K562 (cell line): ENCODE measurements around the gene UNC13A. TPM values are rescaled to one million over a fixed set of nuclear protein-coding genes. Genes with fewer than 3 reads are reported as not detected.

Source experiments
- ATAC-seq: fragments of 200-7000 bp; cut with Tn5 transposase; 3 replicates; pipeline ENCODE4 v1.9.1; 2020; ENCODE audit warnings: moderate library complexity
- BruUV-seq: library from RNA; stranded (reverse); fragments of 400-500 nt; replicated peaks from 2 replicates; lab custom pipeline; 2021; lab: Mats Ljungman, UMichigan
- CTCF ChIA-PET: fragments of 300-600 bp; formaldehyde crosslinking; extraction: SDS; loops from one replicate; lab custom pipeline; 2021; ENCODE audit warnings: low intra/inter-chr PET ratio; lab: Yijun Ruan, JAX
- POLR2A ChIA-PET: fragments of 300-600, 350-650 bp; sonication (Branson Sonifier 250); formaldehyde crosslinking; extraction: SDS; loops from one replicate; lab custom pipeline; 2021; ENCODE audit warnings: antibody characterized with exemption, inconsistent platforms; lab: Yijun Ruan, JAX
- DNase-seq, 4 experiments: peaks; one replicate each; pipeline versions ENCODE4 v3.0.0 to v3.0.0-alpha.2; 2011 to 2018; ENCODE audit warnings: low spot score in 3 of 4, mixed read lengths in 3 of 4; ENCODE audit errors: extremely low read depth in 1 of 4
- FAIRE-seq: peaks from 2 replicates; lab custom pipeline; 2011; peaks lifted over from hg19 to GRCh38; lab: Jason Lieb, UNC
- H2AFZ ChIP-seq: 2 replicates; pipeline ENCODE4 v1.6.0; 2011; ENCODE audit warnings: low read depth, low read length, control low read depth, inconsistent platforms
- H3K27ac ChIP-seq: fragments of 200-600 bp; 3 replicates; pipeline ENCODE4 v1.8.0; 2011; ENCODE audit warnings: low read depth, mild to moderate bottlenecking, control low read depth, inconsistent platforms, low read length, moderate library complexity, mixed read lengths; ENCODE audit errors: extremely low read depth
- H3K27me3 ChIP-seq, 2 experiments: fragments of 300-600 bp in 1 of 2; 2 replicates in 1 of 2; 3 replicates in 1 of 2; pipeline versions ENCODE4 v1.6.0 to v1.8.0; 2011; ENCODE audit warnings: inconsistent platforms in 2 of 2, low read length in 2 of 2, mild to moderate bottlenecking in 1 of 2, mixed read lengths in 1 of 2, moderate library complexity in 1 of 2; ENCODE audit not compliant: control insufficient read depth in 2 of 2, insufficient read depth in 2 of 2
- H3K36me3 ChIP-seq: fragments of 300-600 bp; 3 replicates; pipeline ENCODE4 v1.8.0; 2011; ENCODE audit warnings: mild to moderate bottlenecking, low read length, inconsistent platforms; ENCODE audit not compliant: control insufficient read depth, insufficient read depth
- H3K4me1 ChIP-seq, 2 experiments: fragments of 200-600 bp in 1 of 2; replicated peaks in 1 of 2; 2 replicates in 1 of 2; 3 replicates in 1 of 2; pipeline versions ENCODE4 v1.5.1 to v1.8.0; 2011; ENCODE audit warnings: inconsistent platforms in 2 of 2, low read length in 2 of 2, mild to moderate bottlenecking in 1 of 2, mixed read lengths in 1 of 2, moderate library complexity in 1 of 2; ENCODE audit not compliant: control insufficient read depth in 2 of 2, insufficient read depth in 2 of 2
- H3K4me2 ChIP-seq: 2 replicates; pipeline ENCODE4 v1.6.1; 2011; ENCODE audit warnings: low read length, control low read depth, inconsistent platforms, mixed read lengths; ENCODE audit not compliant: insufficient read depth
- H3K4me3 ChIP-seq: fragments of 200-600 bp; sonication (generic), shearing (Covaris generic); 2 replicates; pipeline ENCODE4 v1.5.1; 2016; ENCODE audit warnings: control low read depth, inconsistent platforms
- H3K79me2 ChIP-seq: fragments of 200-600 bp; 3 replicates; pipeline ENCODE4 v1.8.0; 2011; ENCODE audit warnings: low read length, inconsistent platforms; ENCODE audit not compliant: control insufficient read depth, insufficient read depth
- H3K9ac ChIP-seq, 2 experiments: 2 replicates each; pipeline versions ENCODE4 v1.6.0 to v1.6.1; 2011; ENCODE audit warnings: low read depth in 2 of 2, low read length in 2 of 2, control low read depth in 1 of 2, inconsistent platforms in 1 of 2, mild to moderate bottlenecking in 1 of 2, mixed read lengths in 1 of 2; ENCODE audit not compliant: insufficient read depth in 1 of 2
- H3K9me1 ChIP-seq: one replicate; pipeline ENCODE4 v1.6.0; 2011; ENCODE audit warnings: inconsistent platforms, mild to moderate bottlenecking, low read length, moderate library complexity; ENCODE audit not compliant: control insufficient read depth, insufficient read depth
- H3K9me3 ChIP-seq: replicated peaks from 2 replicates; pipeline ENCODE4 v1.5.1; 2011; ENCODE audit warnings: low read depth, low read length, inconsistent platforms; ENCODE audit not compliant: control insufficient read depth, insufficient read depth
- H4K20me1 ChIP-seq: replicated peaks from 2 replicates; pipeline ENCODE4 v1.6.1; 2011; ENCODE audit warnings: low read length, inconsistent platforms, mixed read lengths; ENCODE audit not compliant: control insufficient read depth, insufficient read depth
- ETS1 ChIP-seq: conservative IDR thresholded peaks from 2 replicates; pipeline ENCODE4 v1.6.1; 2011; ENCODE audit warnings: low read depth, mild to moderate bottlenecking, low read length; ENCODE audit not compliant: control insufficient read depth
- GATAD2A ChIP-seq: fragments of 450-650 bp; IDR thresholded peaks from 2 replicates; pipeline ENCODE4 v1.6.1; 2017
- HBP1 ChIP-seq: fragments of 450-650 bp; formaldehyde crosslinking; IDR thresholded peaks from 2 replicates; pipeline ENCODE4 v1.4.0; 2022; ENCODE audit warnings: missing genetic modification characterization
- KDM1A ChIP-seq, 2 experiments: fragments of 450-650 bp; IDR thresholded peaks; 2 replicates each; pipeline ENCODE4 v1.6.1; 2016; ENCODE audit warnings: mild to moderate bottlenecking in 2 of 2
- SAP30 ChIP-seq: fragments of 200-600 bp; sonication (generic); IDR thresholded peaks from 2 replicates; pipeline ENCODE4 v1.6.1; 2012; ENCODE audit warnings: borderline replicate concordance, low read depth, mild to moderate bottlenecking, moderate library complexity, low read length, control low read depth, inconsistent platforms; ENCODE audit not compliant: insufficient read depth, poor library complexity, severe bottlenecking
- SMARCB1 ChIP-seq: IDR thresholded peaks from 2 replicates; pipeline ENCODE4 v1.6.1; 2011; ENCODE audit warnings: improper control_type of control experiment, low read depth; ENCODE audit not compliant: insufficient read length
- SMARCC2 ChIP-seq: fragments of 450-650 bp; IDR thresholded peaks from 2 replicates; pipeline ENCODE4 v1.6.1; 2017; ENCODE audit warnings: antibody characterized with exemption, moderate library complexity, mild to moderate bottlenecking, low read depth
- ZC3H11A ChIP-seq: IDR thresholded peaks from 2 replicates; pipeline ENCODE4 v1.6.1; 2012; ENCODE audit warnings: low read depth, low read length, improper control_type of control experiment
- ZNF3 ChIP-seq: fragments of 250-450 bp; sonication (Bioruptor Pico); IDR thresholded peaks from 2 replicates; pipeline ENCODE4 v1.5.0; 2021; ENCODE audit warnings: mild to moderate bottlenecking, moderate library complexity
- ZNF668 ChIP-seq: fragments of 250-450 bp; sonication (Bioruptor Pico); IDR thresholded peaks from 2 replicates; pipeline ENCODE4 v1.8.0; 2022; ENCODE audit warnings: mild to moderate bottlenecking, inconsistent platforms
- WGBS: fragments of 100-300 bp; shearing (Covaris generic); methylation state at CpG from one replicate; pipeline ENCODE4 v1.1.6; 2016; ENCODE audit warnings: low coverage, mixed read lengths; ENCODE audit not compliant: insufficient coverage; ENCODE audit errors: missing lambda C conversion rate; 5-methylcytosine and 5-hydroxymethylcytosine counted together
- in situ Hi-C: fragments of 300-500 bp; cut with MboI; formaldehyde crosslinking; loops from 4 replicates; pipeline ENCODE4 v1.15.0; 2018; ENCODE audit warnings: inconsistent platforms, mixed read lengths
- intact Hi-C: fragments of 100-400 bp; cut with micrococcal nuclease; formaldehyde crosslinking; loops from 2 replicates; pipeline ENCODE4 v1.14.2; 2022
- polyA plus RNA-seq, 8 experiments: library from polyadenylated mRNA; depleted of rRNA in 4 of 8; stranded (reverse) in 5 of 8; unstranded in 3 of 8; fragments of >200 nt; fragmentation: Nextera tagmentation in 2 of 8; fragmentation: Illumina TruSeq in 1 of 8; extraction: Ambion mirVana in 2 of 8; extraction: Trizol in 1 of 8; gene quantifications; 2 replicates each; pipeline versions ENCODE4 v1.2.1 to v1.2.3, GENCODE V29; 2011 to 2014; ENCODE audit warnings: inconsistent platforms in 1 of 8, missing spikeins in 1 of 8
- total RNA-seq, 7 experiments: library from RNA; depleted of rRNA in 6 of 7; stranded (reverse); fragments of >200 nt in 6 of 7; fragmentation: Illumina TruSeq in 2 of 7; extraction: Trizol in 2 of 7; gene quantifications; 2 replicates each; pipeline versions ENCODE4 v1.2.1 to v1.2.3, GENCODE V29; 2011 to 2021; ENCODE audit warnings: low replicate concordance in 1 of 7

UNC13A gene
- total and polyA plus RNA-seq, 9 of the 15 experiments (the other 6 are each of a cell fraction or from before 2014, with no cell fraction given), result 0.03 to 1.0 (median 0.25) TPM

GRCh38 chr19:17556995-17557394 is 131.2 kb downstream of the UNC13A start:
- WGBS, result 76% methylated on average over 6 of the region's 7 CpGs
- POLR2A ChIA-PET, result interaction anchor here (0.6 to 2.4 kb wide), 5 partner anchors 17 to 54 kb away, joined by 3 to 8 read pairs (median 3); no protein-coding TSS in a partner anchor

GRCh38 chr19:17555929-17556813 is 132.0 kb downstream of the UNC13A start:
- peaks cover 33% of the 10 kb centered on the region for H3K79me2 ChIP-seq
- H3K36me3 ChIP-seq, result peaks cover 34% of the 10 kb centered on the region
- H2AFZ ChIP-seq, result peak overlapping the region; percentile 60
- ATAC-seq, result peak; percentile 71
- in situ Hi-C loops, result no loop called here
- intact Hi-C loops, result no loop called here
- peak overlapping the region; percentile 88 for H3K4me2 ChIP-seq
- under 1% methylated on average over 39 of the region's 46 CpGs for WGBS
- H3K9me3 ChIP-seq, result no peaks in the 10 kb centered on the region
- peak overlapping the region; percentile 92 for H3K27ac ChIP-seq
- H3K4me1 ChIP-seq, result peaks cover 10 to 38% of the 10 kb centered on the region in 2 experiments; a peak in 4 of 5 replicates
- no TSS peak for BruUV-seq
- H3K9me1 ChIP-seq, result no peaks in the 10 kb centered on the region
- no peaks in the 10 kb centered on the region for H3K27me3 ChIP-seq
- ChIA-PET CTCF (no interaction called here), POLR2A (interaction anchor here (0.6 to 2.4 kb wide), 6 partner anchors 11 to 55 kb away, joined by 3 to 8 read pairs (median 3); no protein-coding TSS in a partner anchor)
- peak; percentile 83 for FAIRE-seq
- H4K20me1 ChIP-seq, result no peaks in the 10 kb centered on the region
- peak overlapping the region; percentile 74 for H3K4me3 ChIP-seq
- H3K9ac ChIP-seq, result peak overlapping the region; percentile 86 to 96
- peak; percentile 47 to 78 (median 61) for DNase-seq
- TF ChIP-seq SMARCC2 (no peak), ETS1 (peak; percentile 23; the same call in 1 of the 2 replicates), HBP1 (no peak), GATAD2A (peak; percentile 56; the same call in 1 of the 2 replicates), SAP30 (peak; percentile 62), ZC3H11A (no peak), SMARCB1 (no peak)

More at GRCh38 chr19:17556995-17557394, 131.2 kb downstream of the UNC13A start:
- Histone ChIP-seq H2AFZ (no peak overlapping the region), H3K9me1 (no peaks in the 10 kb centered on the region), H3K4me3 (peak overlapping the region; percentile 74; the same call in 1 of the 2 replicates), H3K9ac (peak overlapping the region in 1 of 2 experiments; percentile 86; a peak in 1 of 4 replicates), H3K27ac (no peak overlapping the region), H3K4me1 (peaks cover 10 to 38% of the 10 kb centered on the region in 2 experiments; a peak in 4 of 5 replicates), H3K4me2 (peak overlapping the region; percentile 88; the same call in 1 of the 2 replicates), H4K20me1 (no peaks in the 10 kb centered on the region), H3K36me3 (peaks cover 42% of the 10 kb centered on the region), H3K27me3 (no peaks in the 10 kb centered on the region), H3K9me3 (no peaks in the 10 kb centered on the region)
- BruUV-seq, result TSS peak; percentile 80
- in situ Hi-C loops (no loop called here), intact Hi-C loops (no loop called here)
- CTCF ChIA-PET, result no interaction called here
- no peak for FAIRE-seq
- DNase-seq, result no peak
- no peak for ATAC-seq
- TF ChIP-seq KDM1A (IDR thresholded peaks at IDR 0.05) (0 out of 4 replicates have a peak, but pooled peaks of 1 of the 2 experiments have one; percentile 8), ZNF3 (CRISPR knock-in tag) (0 out of 2 replicates have a peak, but pooled peaks have one; percentile 61), ZNF668 (no peak)
- TF ChIP-seq, all 486 proteins: peak for 2
- peaks cover 33% of the 10 kb centered on the region for H3K79me2 ChIP-seq
